Gastrocnemius medialis (tissue), 4 donors: ENCODE measurements around the gene ABI3BP. TPM values are rescaled to one million over a fixed set of nuclear protein-coding genes. Genes with fewer than 3 reads are reported as not detected.
"Not testable (repeated sequence)": the region's sequence is repeated elsewhere in the genome, so short reads cannot be mapped to it uniquely, and the experiment has no call there.

Experiments used
- ATAC-seq, 2 donors: fragments of 150-250 bp; one replicate each; pipeline ENCODE4 v1.9.1; 2016
- DNase-seq, 2 donors: peaks; one replicate each; pipeline ENCODE4 v3.0.0-alpha.2; 2019
- H3K27ac ChIP-seq, 4 donors: fragments of 200-600 bp; sonication (generic); 1 replicate in 1 of 4; 2 replicates in 3 of 4; pipeline ENCODE4 v1.5.1; 2016 to 2018; ENCODE audit warnings: mild to moderate bottlenecking in 2 of 4, moderate library complexity in 1 of 4
- H3K27me3 ChIP-seq, 3 donors: fragments of 200-600 bp; sonication (generic) in 2 of 3; 1 replicate in 1 of 3; 2 replicates in 2 of 3; pipeline versions ENCODE4 v1.5.1 to v1.6.0; 2016 to 2019; ENCODE audit warnings: mild to moderate bottlenecking in 1 of 3, moderate library complexity in 1 of 3
- H3K36me3 ChIP-seq, 2 donors: fragments of 200-600 bp; sonication (generic) in 1 of 2; one replicate each; pipeline ENCODE4 v1.5.1; 2017 to 2018
- H3K4me1 ChIP-seq, 2 donors: fragments of 200-600 bp; sonication (generic) in 1 of 2; one replicate each; pipeline ENCODE4 v1.5.1; 2016 to 2017; ENCODE audit warnings: mild to moderate bottlenecking in 2 of 2
- H3K4me3 ChIP-seq, 4 donors: fragments of 200-600 bp; sonication (generic) in 3 of 4; 1 replicate in 1 of 4; 2 replicates in 3 of 4; pipeline ENCODE4 v1.5.1; 2016 to 2019; ENCODE audit warnings: mild to moderate bottlenecking in 2 of 4
- H3K9me3 ChIP-seq, 3 donors: fragments of 200-600 bp; sonication (generic) in 2 of 3; 1 replicate in 1 of 3; 2 replicates in 2 of 3; pipeline ENCODE4 v1.5.1; 2016 to 2019
- CTCF ChIP-seq, 5 experiments: fragments of 450-650 bp in 3 of 5; fragments of 200-600 bp in 2 of 5; sonication (generic) in 2 of 5; IDR thresholded peaks in 4 of 5; conservative IDR thresholded peaks in 1 of 5; 1 replicate in 4 of 5; 2 replicates in 1 of 5; pipeline ENCODE4 v1.5.1; 2016 to 2019; ENCODE audit warnings: antibody characterized with exemption in 5 of 5, mild to moderate bottlenecking in 3 of 5, moderate library complexity in 3 of 5
- POLR2A ChIP-seq, 2 donors: fragments of 450-650 bp; IDR thresholded peaks; one replicate each; pipeline ENCODE4 v1.6.1; 2017; ENCODE audit warnings: antibody characterized with exemption in 2 of 2, mild to moderate bottlenecking in 2 of 2, moderate library complexity in 2 of 2
- in situ Hi-C, 4 donors: fragments of 200-750 bp; cut with MboI; loops; one replicate each; pipeline versions ENCODE4 v1.15.0 to v1.8.0; 2017; ENCODE audit warnings: low sequenced_read_pairs in 4 of 4
- intact Hi-C: fragments of 100-400 bp; cut with DNase I; formaldehyde crosslinking; loops from one replicate; pipeline ENCODE4 v1.15.1; 2023; ENCODE audit warnings: low total_unique reads
- total RNA-seq, 4 donors: library from RNA; depleted of rRNA; stranded (reverse); fragments of >200 nt; gene quantifications; one replicate each; pipeline versions ENCODE4 v1.1.0 to v1.2.3, GENCODE V29; 2016

Gene ABI3BP
- total RNA-seq, 4 donors from 2014 or later: 15.3 to 21.8 (median 19.5) TPM

DNA sequence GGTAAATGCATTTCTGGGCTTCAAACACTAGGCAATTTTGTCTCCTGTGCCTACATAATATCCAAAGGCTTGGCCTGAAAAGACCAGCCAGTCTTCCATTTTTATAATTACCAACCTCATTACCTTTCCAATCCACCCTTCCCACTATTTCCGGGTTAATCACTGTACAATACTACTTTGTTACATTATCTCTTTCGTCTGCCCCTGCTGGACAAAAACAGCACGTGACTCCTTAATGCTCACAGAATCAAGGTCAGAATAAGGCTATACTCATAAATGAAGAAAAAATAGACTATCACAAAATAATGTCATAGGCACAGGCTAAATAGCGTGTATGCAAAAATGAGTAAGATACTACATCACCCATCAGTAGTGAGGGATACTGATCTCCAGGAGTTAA lies 40.1 kb downstream of the ABI3BP start:
- Histone ChIP-seq H3K9me3 (no peaks in the 10 kb centered on the region), H3K4me1 (no peaks in the 10 kb centered on the region), H3K27me3 (no peaks in the 10 kb centered on the region), H3K36me3 (no peaks in the 10 kb centered on the region), H3K4me3 (no peak overlapping the region), H3K27ac (no peak overlapping the region)
- intact Hi-C loops (no loop called here), in situ Hi-C loops (no loop called here)
- ATAC-seq (no peak), DNase-seq (no peak)
- TF ChIP-seq CTCF (IDR thresholded peaks at IDR 0.05 in 4 of 5, conservative IDR thresholded peaks at IDR 0.05 in 1 of 5) (no peak), POLR2A (IDR thresholded peaks at IDR 0.05) (no peak)

DNA sequence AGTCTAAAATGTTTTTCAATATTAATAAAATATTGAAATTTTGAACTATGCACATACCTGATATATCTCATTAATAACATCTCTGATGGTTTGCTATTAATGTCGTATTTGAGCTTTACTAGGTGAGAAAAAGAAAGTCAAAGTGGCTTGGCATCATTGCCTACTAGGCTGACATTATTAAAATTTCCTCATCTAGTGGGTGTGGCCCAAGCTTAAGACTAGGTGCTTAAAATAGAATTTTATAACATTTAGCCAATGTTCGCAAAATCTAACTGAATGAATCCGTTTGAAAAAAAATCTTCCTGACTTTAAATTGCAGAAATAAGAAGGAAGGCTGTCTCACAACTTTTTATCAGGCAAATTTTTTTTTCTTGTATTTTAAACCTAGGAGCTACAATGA lies 46.1 kb downstream of the ABI3BP start:
- in situ Hi-C loops: no loop called here
- intact Hi-C loops: no loop called here
- Histone ChIP-seq H3K4me3 (no peak overlapping the region), H3K27me3 (no peaks in the 10 kb centered on the region), H3K36me3 (no peaks in the 10 kb centered on the region), H3K9me3 (no peaks in the 10 kb centered on the region), H3K4me1 (no peaks in the 10 kb centered on the region), H3K27ac (no peak overlapping the region)
- peak in 1 of 2 donors; percentile 39 for ATAC-seq
- no peak for DNase-seq
- TF ChIP-seq CTCF (IDR thresholded peaks at IDR 0.05 in 4 of 5, conservative IDR thresholded peaks at IDR 0.05 in 1 of 5): no peak
- no peak for TF ChIP-seq POLR2A (IDR thresholded peaks at IDR 0.05)

DNA sequence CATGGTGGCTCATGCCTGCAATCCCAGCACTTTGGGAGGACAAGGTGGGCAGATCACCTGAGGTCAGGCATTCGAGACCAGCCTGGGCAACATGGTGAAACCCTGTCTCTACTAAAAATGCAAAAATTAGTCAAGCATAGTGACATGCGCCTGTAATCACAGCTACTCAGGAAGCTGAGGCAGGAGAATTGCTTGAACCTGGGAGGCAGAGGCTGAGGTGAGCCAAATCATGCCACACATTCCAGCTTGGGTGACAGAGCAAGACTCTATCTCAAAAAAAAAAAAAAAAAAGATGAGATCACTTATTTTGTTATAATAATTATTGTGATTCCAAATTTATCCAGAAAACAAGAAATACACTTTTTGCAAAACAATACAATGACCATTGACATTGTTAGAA lies 47.1 kb downstream of the ABI3BP start:
- H3K4me3 ChIP-seq, H3K27ac ChIP-seq, DNase-seq, intact Hi-C loops, H3K9me3 ChIP-seq, H3K36me3 ChIP-seq, ATAC-seq, in situ Hi-C loops, H3K27me3 ChIP-seq, H3K4me1 ChIP-seq: not testable (repeated sequence)

DNA sequence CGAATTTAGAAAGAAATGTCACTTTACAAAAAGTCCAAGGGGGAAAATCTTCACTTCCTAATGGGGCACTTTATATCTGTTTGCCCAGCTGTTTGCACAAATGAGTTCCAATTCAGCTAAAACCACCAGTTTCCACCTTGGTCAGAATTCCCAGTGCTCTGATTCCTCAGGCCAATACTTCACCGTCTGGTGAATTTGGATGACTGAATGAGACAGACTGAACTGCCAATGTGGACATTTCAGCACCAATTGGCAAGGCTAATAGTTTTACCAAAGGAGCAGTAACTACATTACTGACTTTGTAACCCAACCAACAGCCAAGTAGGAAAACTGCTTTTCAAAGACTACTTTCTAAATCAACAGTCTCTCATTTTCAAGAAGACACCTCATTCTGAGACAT lies 51.8 kb downstream of the ABI3BP start:
- H3K4me3 ChIP-seq: peak overlapping the region in 1 of 4 donors; percentile 6
- H3K27ac ChIP-seq: peak overlapping the region; percentile 25 to 64 (median 42)
- H3K36me3 ChIP-seq: no peaks in the 10 kb centered on the region
- ATAC-seq (peak; percentile 69 to 70), DNase-seq (peak in 1 of 2 donors; percentile 12)
- no peaks in the 10 kb centered on the region for H3K9me3 ChIP-seq
- TF ChIP-seq CTCF (IDR thresholded peaks at IDR 0.05 in 4 of 5, conservative IDR thresholded peaks at IDR 0.05 in 1 of 5) (no peak), POLR2A (IDR thresholded peaks at IDR 0.05) (no peak)
- in situ Hi-C loops (no loop called here), intact Hi-C loops (no loop called here)
- H3K4me1 ChIP-seq: peaks cover 4 to 7% of the 10 kb centered on the region in 2 donors
- no peaks in the 10 kb centered on the region for H3K27me3 ChIP-seq

DNA sequence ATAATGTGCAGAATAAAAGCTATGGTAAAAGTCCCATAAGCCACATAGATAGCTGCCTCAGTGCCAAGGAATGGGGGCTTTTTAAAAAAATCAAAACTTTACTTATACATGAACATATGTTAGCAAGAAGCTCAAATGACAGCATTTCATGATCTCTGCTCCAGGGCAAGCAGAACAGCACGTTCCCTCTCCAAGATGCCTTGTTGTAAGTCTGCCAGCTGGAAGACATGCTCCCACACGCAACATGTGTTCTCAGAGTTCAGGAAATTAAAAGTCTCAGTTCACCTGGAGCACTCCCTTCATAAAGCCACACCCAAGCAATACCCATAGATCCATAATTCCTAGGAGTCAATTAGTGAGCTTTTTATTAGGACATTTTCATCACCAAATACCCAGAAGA lies 52.2 kb downstream of the ABI3BP start:
- Histone ChIP-seq H3K27ac (peak overlapping the region; percentile 25 to 64 (median 42)), H3K4me3 (peak overlapping the region in 1 of 4 donors; percentile 6), H3K27me3 (no peaks in the 10 kb centered on the region), H3K4me1 (peaks cover 4 to 7% of the 10 kb centered on the region in 2 donors), H3K36me3 (no peaks in the 10 kb centered on the region), H3K9me3 (no peaks in the 10 kb centered on the region)
- no peak for TF ChIP-seq CTCF (IDR thresholded peaks at IDR 0.05 in 4 of 5, conservative IDR thresholded peaks at IDR 0.05 in 1 of 5)
- no peak for TF ChIP-seq POLR2A (IDR thresholded peaks at IDR 0.05)
- ATAC-seq (peak; percentile 91 to 94), DNase-seq (peak; percentile 52 to 69)
- in situ Hi-C loops (no loop called here), intact Hi-C loops (no loop called here)
